GM06990 (cell line): ENCODE measurements around the gene HESX1.

Experiments
- DNase-seq: peaks from one replicate; pipeline ENCODE4 v3.0.0-alpha.2; 2011; ENCODE audit not compliant: insufficient read length; ENCODE audit errors: extremely low read depth
- H3K27me3 ChIP-seq: replicated peaks from 2 replicates; pipeline ENCODE4 v1.6.0; 2011; ENCODE audit warnings: low read length; ENCODE audit not compliant: control insufficient read depth, insufficient read depth
- H3K36me3 ChIP-seq: 2 replicates; pipeline ENCODE4 v1.5.1; 2011; ENCODE audit warnings: low read length; ENCODE audit not compliant: control insufficient read depth, insufficient read depth
- H3K4me3 ChIP-seq: replicated peaks from 2 replicates; pipeline ENCODE4 v1.5.1; 2011; ENCODE audit warnings: low read depth, mild to moderate bottlenecking, control low read depth, low read length
- CTCF ChIP-seq: IDR thresholded peaks from 2 replicates; pipeline ENCODE4 v1.5.1; 2011; ENCODE audit warnings: low read length, control low read depth, mild to moderate bottlenecking, inconsistent platforms; ENCODE audit not compliant: insufficient read depth, poor library complexity, severe bottlenecking

Gene HESX1

GRCh38 chr3:57227930-57228751 lies 28.4 kb upstream of the HESX1 start:
- peak overlapping the region; percentile 92 for H3K4me3 ChIP-seq
- TF ChIP-seq CTCF: no peak
- DNase-seq: peak; percentile 72
- no peaks in the 10 kb centered on the region for H3K36me3 ChIP-seq
- no peaks in the 10 kb centered on the region for H3K27me3 ChIP-seq

- H3K4me3 ChIP-seq: peak within 1 kb of the TSS; percentile 92
- DNase-seq: peak; percentile 96
- TF ChIP-seq CTCF: no peak
- no peaks in the 10 kb centered on the region for H3K36me3 ChIP-seq
- H3K27me3 ChIP-seq: no peaks in the 10 kb centered on the region
Measured at GRCh38 chr3:57227204-57227929, 27.6 kb upstream of the HESX1 start, which contains the start of gene APPL1. Gene APPL1 (plus strand): TSS chr3:57227729. CDS start chr3:57227884, 155 bp downstream.

- DNase-seq: no peak
- no peak for TF ChIP-seq CTCF
- Histone ChIP-seq H3K4me3 (no peak overlapping the region), H3K27me3 (no peaks in the 10 kb centered on the region), H3K36me3 (no peaks in the 10 kb centered on the region)
Measured at GRCh38 chr3:57226176-57226575, 26.4 kb upstream of the HESX1 start.

GRCh38 chr3:57224856-57225255 lies 25.1 kb upstream of the HESX1 start:
- DNase-seq: no peak
- Histone ChIP-seq H3K27me3 (no peaks in the 10 kb centered on the region), H3K36me3 (no peaks in the 10 kb centered on the region), H3K4me3 (no peak overlapping the region)
- TF ChIP-seq CTCF: no peak

GRCh38 chr3:57221883-57222282 lies 22.1 kb upstream of the HESX1 start:
- H3K27me3 ChIP-seq: no peaks in the 10 kb centered on the region
- no peaks in the 10 kb centered on the region for H3K36me3 ChIP-seq
- no peak for TF ChIP-seq CTCF
- no peak overlapping the region for H3K4me3 ChIP-seq
- DNase-seq: no peak
